Esophagus muscularis mucosa (tissue), 4 donors: ENCODE measurements around the gene NUP210.

Experiments used
- EP300 ChIP-seq: sonication (generic); formaldehyde crosslinking; IDR thresholded peaks from one replicate; pipeline ENCODE4 v1.6.1; 2017; ENCODE audit warnings: antibody characterized with exemption
- POLR2A ChIP-seq: fragments of 450-650 bp; IDR thresholded peaks from one replicate; pipeline ENCODE4 v1.6.1; 2017; ENCODE audit warnings: antibody characterized with exemption, moderate library complexity, mild to moderate bottlenecking, low read depth
- POLR2AphosphoS5 ChIP-seq, 2 donors: sonication (generic); formaldehyde crosslinking; IDR thresholded peaks; one replicate each; pipeline ENCODE4 v1.6.1; 2017; ENCODE audit warnings: antibody characterized with exemption in 2 of 2
- TF ChIP-seq, protein P1 (sequence below), 3 experiments: fragments of 200-600 bp in 2 of 3; fragments of 450-650 bp in 1 of 3; sonication (generic) in 2 of 3; IDR thresholded peaks; one replicate each; pipeline ENCODE4 v1.5.1; 2017 to 2019; ENCODE audit warnings: antibody characterized with exemption in 3 of 3, mild to moderate bottlenecking in 2 of 3, moderate library complexity in 1 of 3

DNA sequence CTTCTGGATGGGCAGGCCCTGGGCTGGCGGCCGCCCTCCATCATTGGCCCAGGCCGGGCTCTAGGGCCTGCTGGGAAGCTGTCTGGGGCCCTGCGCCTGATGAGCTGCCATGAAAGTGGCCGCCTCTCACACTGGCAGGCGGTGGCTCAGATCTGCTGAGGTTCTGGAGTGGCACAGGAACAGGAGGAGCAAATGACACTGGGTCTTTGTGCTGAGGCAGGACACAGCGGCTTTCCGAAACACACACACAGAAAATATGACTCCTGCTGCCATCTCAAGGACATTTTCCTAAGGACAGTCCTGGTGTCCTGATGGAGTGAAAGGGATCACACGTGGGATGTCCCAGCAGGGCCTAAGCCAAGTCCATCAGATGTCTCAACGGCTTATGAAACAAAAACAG lies 103.5 kb downstream of the NUP210 start:
- TF ChIP-seq, protein P1, sequence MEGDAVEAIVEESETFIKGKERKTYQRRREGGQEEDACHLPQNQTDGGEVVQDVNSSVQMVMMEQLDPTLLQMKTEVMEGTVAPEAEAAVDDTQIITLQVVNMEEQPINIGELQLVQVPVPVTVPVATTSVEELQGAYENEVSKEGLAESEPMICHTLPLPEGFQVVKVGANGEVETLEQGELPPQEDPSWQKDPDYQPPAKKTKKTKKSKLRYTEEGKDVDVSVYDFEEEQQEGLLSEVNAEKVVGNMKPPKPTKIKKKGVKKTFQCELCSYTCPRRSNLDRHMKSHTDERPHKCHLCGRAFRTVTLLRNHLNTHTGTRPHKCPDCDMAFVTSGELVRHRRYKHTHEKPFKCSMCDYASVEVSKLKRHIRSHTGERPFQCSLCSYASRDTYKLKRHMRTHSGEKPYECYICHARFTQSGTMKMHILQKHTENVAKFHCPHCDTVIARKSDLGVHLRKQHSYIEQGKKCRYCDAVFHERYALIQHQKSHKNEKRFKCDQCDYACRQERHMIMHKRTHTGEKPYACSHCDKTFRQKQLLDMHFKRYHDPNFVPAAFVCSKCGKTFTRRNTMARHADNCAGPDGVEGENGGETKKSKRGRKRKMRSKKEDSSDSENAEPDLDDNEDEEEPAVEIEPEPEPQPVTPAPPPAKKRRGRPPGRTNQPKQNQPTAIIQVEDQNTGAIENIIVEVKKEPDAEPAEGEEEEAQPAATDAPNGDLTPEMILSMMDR (IDR thresholded peaks at IDR 0.05) = no peak
- no peak for TF ChIP-seq EP300
- no peak for TF ChIP-seq POLR2AphosphoS5 (IDR thresholded peaks at IDR 0.05)
- no peak for TF ChIP-seq POLR2A
